GM23338 (cell line): ENCODE results near the gene NGFR. TPM values are rescaled to one million over a fixed set of nuclear protein-coding genes. Genes with fewer than 3 reads are reported as not detected.

ENCODE experiments used
- ATAC-seq: fragments of 200-7000 bp; cut with Tn5 transposase; 3 replicates; pipeline ENCODE4 v1.9.1; 2020
- DNase-seq: peaks from one replicate; pipeline ENCODE4 v3.0.0-alpha.2; 2015; ENCODE audit warnings: low spot score
- H2AFZ ChIP-seq: fragments of 200-600 bp; sonication (generic); 2 replicates; pipeline ENCODE4 v1.8.0; 2016; ENCODE audit warnings: antibody characterized with exemption, mild to moderate bottlenecking, moderate library complexity
- H3F3A ChIP-seq: fragments of 200-600 bp; sonication (generic); replicated peaks from 2 replicates; pipeline ENCODE4 v1.8.0; 2017; ENCODE audit warnings: antibody characterized with exemption, mixed run types, low read depth
- H3K27ac ChIP-seq: fragments of 200-600 bp; sonication (generic); 2 replicates; pipeline ENCODE4 v1.6.1; 2016; ENCODE audit warnings: low read depth
- H3K27me3 ChIP-seq: fragments of 200-600 bp; sonication (generic); 2 replicates; pipeline ENCODE4 v1.8.0; 2016; ENCODE audit warnings: mild to moderate bottlenecking, mixed run types, moderate library complexity; ENCODE audit not compliant: insufficient read depth
- H3K36me3 ChIP-seq: fragments of 200-600 bp; sonication (generic); 2 replicates; pipeline ENCODE4 v1.8.0; 2016; ENCODE audit warnings: mild to moderate bottlenecking; ENCODE audit not compliant: insufficient read depth
- H3K4me1 ChIP-seq: fragments of 200-600 bp; sonication (generic); 2 replicates; pipeline ENCODE4 v1.8.0; 2016; ENCODE audit warnings: mild to moderate bottlenecking, moderate library complexity; ENCODE audit not compliant: insufficient read depth
- H3K4me2 ChIP-seq: fragments of 200-600 bp; sonication (generic); 2 replicates; pipeline ENCODE4 v1.7.1; 2017; ENCODE audit warnings: mixed run types
- H3K4me3 ChIP-seq: fragments of 200-600 bp; sonication (generic); 2 replicates; pipeline ENCODE4 v1.6.1; 2016; ENCODE audit warnings: mixed run types
- H3K79me2 ChIP-seq: fragments of 200-600 bp; sonication (generic); replicated peaks from 2 replicates; pipeline ENCODE4 v1.8.0; 2017; ENCODE audit warnings: mild to moderate bottlenecking; ENCODE audit not compliant: insufficient read depth
- H3K9me2 ChIP-seq: fragments of 200-600 bp; sonication (generic); 2 replicates; pipeline ENCODE4 v1.8.0; 2017; ENCODE audit not compliant: insufficient read depth
- H4K20me1 ChIP-seq: fragments of 200-600 bp; sonication (generic); replicated peaks from 2 replicates; pipeline ENCODE4 v1.8.0; 2017; ENCODE audit warnings: mild to moderate bottlenecking; ENCODE audit not compliant: insufficient read depth
- H3K27ac Mint-ChIP-seq: 2 replicates; pipeline ENCODE4 v1.8.0; 2020; ENCODE audit warnings: inconsistent platforms, mild to moderate bottlenecking, moderate library complexity, mixed read lengths
- H3K27me3 Mint-ChIP-seq: 3 replicates; pipeline ENCODE4 v1.8.0; 2022; ENCODE audit warnings: low read depth, mild to moderate bottlenecking, moderate library complexity, mixed read lengths, inconsistent platforms; ENCODE audit not compliant: insufficient read depth, poor library complexity
- H3K36me3 Mint-ChIP-seq: 3 replicates; pipeline ENCODE4 v1.8.0; 2021; ENCODE audit warnings: low read depth, mild to moderate bottlenecking, inconsistent platforms, moderate library complexity, mixed read lengths
- H3K4me1 Mint-ChIP-seq: 3 replicates; pipeline ENCODE4 v1.8.0; 2020; ENCODE audit warnings: mild to moderate bottlenecking, inconsistent platforms, mixed read lengths
- H3K4me3 Mint-ChIP-seq: 3 replicates; pipeline ENCODE4 v1.8.0; 2021; ENCODE audit warnings: moderate library complexity, mild to moderate bottlenecking, inconsistent platforms, mixed read lengths
- H3K9me3 Mint-ChIP-seq: 3 replicates; pipeline ENCODE4 v1.8.0; 2020; ENCODE audit warnings: moderate library complexity, mild to moderate bottlenecking, inconsistent platforms, mixed read lengths
- CREB1 ChIP-seq: fragments of 250-450 bp; sonication (Bioruptor Pico); IDR thresholded peaks from 2 replicates; pipeline ENCODE4 v1.5.0; 2020; ENCODE audit warnings: low read depth, mild to moderate bottlenecking, moderate library complexity
- ETS1 ChIP-seq: IDR thresholded peaks from 2 replicates; pipeline ENCODE4 v1.6.1; 2016; ENCODE audit warnings: antibody characterized with exemption
- EZH2 ChIP-seq: fragments of 200-600 bp; sonication (generic); IDR thresholded peaks from one replicate; pipeline ENCODE4 v1.8.0; 2017; ENCODE audit warnings: antibody characterized with exemption, mild to moderate bottlenecking, low read depth; ENCODE audit not compliant: unreplicated experiment
- POLR2AphosphoS5 ChIP-seq: IDR thresholded peaks from 2 replicates; pipeline ENCODE4 v1.6.1; 2016; ENCODE audit warnings: antibody characterized with exemption, low read depth
- REST ChIP-seq: IDR thresholded peaks from one replicate; pipeline ENCODE4 v1.6.1; 2018; ENCODE audit warnings: antibody characterized with exemption; ENCODE audit not compliant: unreplicated experiment
- STAT1 ChIP-seq: IDR thresholded peaks from one replicate; pipeline ENCODE4 v1.6.1; 2016; ENCODE audit warnings: antibody characterized with exemption; ENCODE audit not compliant: unreplicated experiment
- ZNF114 ChIP-seq: fragments of 250-450 bp; sonication (Bioruptor Pico); IDR thresholded peaks from 2 replicates; pipeline ENCODE4 v1.5.0; 2020; ENCODE audit warnings: mild to moderate bottlenecking, moderate library complexity
- polyA plus RNA-seq: library from polyadenylated mRNA; unstranded; fragments of >200 nt; fragmentation: Nextera tagmentation; extraction: Ambion mirVana; gene quantifications from 2 replicates; pipeline ENCODE4 v1.2.1, GENCODE V29; 2016
- total RNA-seq: library from RNA; depleted of rRNA; stranded (reverse); fragments of >200 nt; shearing (Covaris generic); gene quantifications from 2 replicates; pipeline ENCODE4 v1.2.3, GENCODE V29; 2014

The NGFR gene
- total and polyA plus RNA-seq, 2 experiments from 2014 or later = 2.8 to 6.9 TPM

GRCh38 chr17:49521471-49522356 lies 26.6 kb downstream of the NGFR start:
- H3K36me3 ChIP-seq = no peaks in the 10 kb centered on the region
- TF ChIP-seq EZH2 = no peak
- TF ChIP-seq ETS1 = no peak
- TF ChIP-seq POLR2AphosphoS5 = no peak
- no peak for TF ChIP-seq STAT1
- no peak for TF ChIP-seq CREB1 (CRISPR knock-in tag)
- TF ChIP-seq ZNF114 (CRISPR knock-in tag) = no peak
- TF ChIP-seq REST = no peak
- H3K9me3 Mint-ChIP-seq = no peaks in the 10 kb centered on the region
- no peak overlapping the region for H3K27ac ChIP-seq
- H3K27ac Mint-ChIP-seq = no peak overlapping the region; the same call in 1 of the 2 replicates
- H3K27me3 Mint-ChIP-seq = peaks cover 13% of the 10 kb centered on the region
- no peak overlapping the region for H3K4me2 ChIP-seq
- peaks cover 4% of the 10 kb centered on the region for H3K4me1 Mint-ChIP-seq
- no peaks in the 10 kb centered on the region for H4K20me1 ChIP-seq
- H3K4me3 ChIP-seq = no peak overlapping the region
- H3F3A ChIP-seq = no peaks in the 10 kb centered on the region
- no peak overlapping the region for H2AFZ ChIP-seq
- no peaks in the 10 kb centered on the region for H3K9me2 ChIP-seq
- no peaks in the 10 kb centered on the region for H3K36me3 Mint-ChIP-seq
- H3K27me3 ChIP-seq = no peaks in the 10 kb centered on the region
- DNase-seq = no peak
- H3K4me1 ChIP-seq = no peaks in the 10 kb centered on the region
- H3K4me3 Mint-ChIP-seq = no peak overlapping the region
- no peak for ATAC-seq
- H3K79me2 ChIP-seq = no peaks in the 10 kb centered on the region

- no peak overlapping the region for H3K27ac Mint-ChIP-seq
- Histone ChIP-seq H3K79me2 (no peaks in the 10 kb centered on the region), H3F3A (no peaks in the 10 kb centered on the region), H2AFZ (no peak overlapping the region), H3K4me2 (no peak overlapping the region), H3K27me3 (no peaks in the 10 kb centered on the region), H3K27ac (no peak overlapping the region), H4K20me1 (no peaks in the 10 kb centered on the region), H3K4me1 (no peaks in the 10 kb centered on the region), H3K4me3 (no peak overlapping the region), H3K9me2 (no peaks in the 10 kb centered on the region), H3K36me3 (no peaks in the 10 kb centered on the region)
- H3K27me3 Mint-ChIP-seq = peaks cover 9% of the 10 kb centered on the region
- H3K9me3 Mint-ChIP-seq = no peaks in the 10 kb centered on the region
- TF ChIP-seq EZH2 = no peak
- DNase-seq = no peak
- ATAC-seq = no peak
- no peaks in the 10 kb centered on the region for H3K36me3 Mint-ChIP-seq
- H3K4me3 Mint-ChIP-seq = no peak overlapping the region
- peaks cover 4% of the 10 kb centered on the region for H3K4me1 Mint-ChIP-seq
Measured at GRCh38 chr17:49522357-49522890, 27.3 kb downstream of the NGFR start.
